ENCODE measurements around the gene SAMSN1. TPM values are rescaled to one million over a fixed set of nuclear protein-coding genes. Genes with fewer than 3 reads are reported as not detected.

SAMSN1 gene
- total and polyA plus RNA-seq, 8 donors = 1.4 to 45.7 (median 2.1) TPM

- no peak for DNase-seq
- Histone ChIP-seq H3K4me3 (no peak overlapping the region), H3K27ac (peak overlapping the region; percentile 55 to 92), H3K9me3 (no peaks in the 10 kb centered on the region), H3K27me3 (no peaks in the 10 kb centered on the region), H3K4me1 (peaks cover 0 to 22% of the 10 kb centered on the region in 2 donors), H3K36me3 (no peaks in the 10 kb centered on the region)
- ATAC-seq = peak; percentile 22
- TF ChIP-seq CTCF (IDR thresholded peaks at IDR 0.05) = no peak
- intact Hi-C loops (cut with DNase I) = no loop called here
Measured at GRCh38 chr21:14592296-14593000, 46.3 kb upstream of the SAMSN1 start.

GRCh38 chr21:14591882-14592281 is 45.8 kb upstream of the SAMSN1 start:
- intact Hi-C loops (cut with DNase I) = no loop called here
- H3K36me3 ChIP-seq = no peaks in the 10 kb centered on the region
- peak in 2 of 4 donors; percentile 56 to 67 for DNase-seq
- no peaks in the 10 kb centered on the region for H3K9me3 ChIP-seq
- no peak for TF ChIP-seq CTCF (IDR thresholded peaks at IDR 0.05)
- ATAC-seq = peak; percentile 87
- H3K27me3 ChIP-seq = no peaks in the 10 kb centered on the region
- no peak overlapping the region for H3K4me3 ChIP-seq
- H3K27ac ChIP-seq = peak overlapping the region; percentile 55 to 92
- H3K4me1 ChIP-seq = peaks cover 0 to 22% of the 10 kb centered on the region in 2 donors

- H3K4me3 ChIP-seq = no peak overlapping the region
- intact Hi-C loops (cut with DNase I) = no loop called here
- no peaks in the 10 kb centered on the region for H3K36me3 ChIP-seq
- H3K4me1 ChIP-seq = peaks cover 0 to 22% of the 10 kb centered on the region in 2 donors
- no peak for ATAC-seq
- no peaks in the 10 kb centered on the region for H3K9me3 ChIP-seq
- H3K27me3 ChIP-seq = no peaks in the 10 kb centered on the region
- peak overlapping the region; percentile 47 to 92 for H3K27ac ChIP-seq
- DNase-seq = no peak
- TF ChIP-seq CTCF (IDR thresholded peaks at IDR 0.05) = no peak
Measured at GRCh38 chr21:14591377-14591776, 45.3 kb upstream of the SAMSN1 start.

GRCh38 chr21:14589855-14590563 is 43.9 kb upstream of the SAMSN1 start:
- Histone ChIP-seq H3K36me3 (no peaks in the 10 kb centered on the region), H3K9me3 (no peaks in the 10 kb centered on the region), H3K27ac (no peak overlapping the region), H3K4me3 (no peak overlapping the region), H3K27me3 (no peaks in the 10 kb centered on the region), H3K4me1 (peaks cover 0 to 24% of the 10 kb centered on the region in 2 donors)
- DNase-seq (no peak), ATAC-seq (no peak)
- no peak for TF ChIP-seq CTCF (IDR thresholded peaks at IDR 0.05)
- intact Hi-C loops (cut with DNase I) = no loop called here

GRCh38 chr21:14587266-14587665 is 41.2 kb upstream of the SAMSN1 start:
- no peak for TF ChIP-seq CTCF (IDR thresholded peaks at IDR 0.05)
- no peaks in the 10 kb centered on the region for H3K9me3 ChIP-seq
- H3K27me3 ChIP-seq = no peaks in the 10 kb centered on the region
- peaks cover 0 to 22% of the 10 kb centered on the region in 2 donors for H3K4me1 ChIP-seq
- intact Hi-C loops (cut with DNase I) = no loop called here
- DNase-seq (no peak), ATAC-seq (no peak)
- no peaks in the 10 kb centered on the region for H3K36me3 ChIP-seq
- H3K4me3 ChIP-seq = no peak overlapping the region
- H3K27ac ChIP-seq = no peak overlapping the region

All from left lung (tissue), 10 donors.